ENCODE measurements around the gene ROS1.

DNA sequence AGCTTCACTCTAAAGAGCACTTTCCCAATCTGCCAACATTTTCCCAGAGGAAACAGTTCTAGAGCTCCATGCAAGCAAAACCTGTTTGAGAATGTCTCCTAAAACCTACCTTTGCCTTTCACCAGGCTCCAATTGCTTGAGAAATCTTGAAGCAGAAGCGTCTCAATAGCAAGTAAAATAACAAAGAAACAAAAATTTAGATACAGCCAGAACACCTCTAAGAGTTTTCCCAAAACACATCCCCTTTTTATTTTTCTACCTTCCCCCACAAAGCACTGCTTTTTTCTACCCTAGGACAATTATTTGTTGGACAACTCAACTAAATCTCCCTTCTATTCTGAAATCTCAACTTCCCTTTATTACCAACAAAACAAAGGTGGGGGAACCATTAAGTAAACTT lies 156.8 kb downstream of the ROS1 start:
- TF ChIP-seq, protein P1, sequence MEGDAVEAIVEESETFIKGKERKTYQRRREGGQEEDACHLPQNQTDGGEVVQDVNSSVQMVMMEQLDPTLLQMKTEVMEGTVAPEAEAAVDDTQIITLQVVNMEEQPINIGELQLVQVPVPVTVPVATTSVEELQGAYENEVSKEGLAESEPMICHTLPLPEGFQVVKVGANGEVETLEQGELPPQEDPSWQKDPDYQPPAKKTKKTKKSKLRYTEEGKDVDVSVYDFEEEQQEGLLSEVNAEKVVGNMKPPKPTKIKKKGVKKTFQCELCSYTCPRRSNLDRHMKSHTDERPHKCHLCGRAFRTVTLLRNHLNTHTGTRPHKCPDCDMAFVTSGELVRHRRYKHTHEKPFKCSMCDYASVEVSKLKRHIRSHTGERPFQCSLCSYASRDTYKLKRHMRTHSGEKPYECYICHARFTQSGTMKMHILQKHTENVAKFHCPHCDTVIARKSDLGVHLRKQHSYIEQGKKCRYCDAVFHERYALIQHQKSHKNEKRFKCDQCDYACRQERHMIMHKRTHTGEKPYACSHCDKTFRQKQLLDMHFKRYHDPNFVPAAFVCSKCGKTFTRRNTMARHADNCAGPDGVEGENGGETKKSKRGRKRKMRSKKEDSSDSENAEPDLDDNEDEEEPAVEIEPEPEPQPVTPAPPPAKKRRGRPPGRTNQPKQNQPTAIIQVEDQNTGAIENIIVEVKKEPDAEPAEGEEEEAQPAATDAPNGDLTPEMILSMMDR (IDR thresholded peaks at IDR 0.05; ENCODE audit: low read depth, low read length): no peak
- TF ChIP-seq, protein P2, sequence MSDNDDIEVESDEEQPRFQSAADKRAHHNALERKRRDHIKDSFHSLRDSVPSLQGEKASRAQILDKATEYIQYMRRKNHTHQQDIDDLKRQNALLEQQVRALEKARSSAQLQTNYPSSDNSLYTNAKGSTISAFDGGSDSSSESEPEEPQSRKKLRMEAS (IDR thresholded peaks at IDR 0.05; ENCODE audit: low read depth, low read length): no peak

Measured in NB4 (cell line).